ENCODE measurements around the gene IL1A. TPM values are rescaled to one million over a fixed set of nuclear protein-coding genes. Genes with fewer than 3 reads are reported as not detected.

Gene IL1A
- total and polyA plus RNA-seq, 2 donors (not counting 3 experiments of a cell fraction or from before 2014, with no cell fraction given) = 0.29 to 1.4 TPM

- dilution Hi-C loops (cut with MboI; ENCODE audit: extremely low pct_ligation_motif_present, low sequenced_read_pairs) (loop anchor here (25.0 kb wide), 1 partner anchor 181 kb away; no protein-coding TSS in a partner anchor), intact Hi-C loops (cut with micrococcal nuclease) (no loop called here)
- DNase-seq (ENCODE audit: low read depth, low spot score) (no peak), FAIRE-seq (no peak)
- Histone ChIP-seq H3K4me1 (ENCODE audit: control insufficient read depth, extremely low read depth, insufficient read depth, low read length) (no peaks in the 10 kb centered on the region), H3K9me1 (replicated peaks; ENCODE audit: control insufficient read depth, extremely low read depth, insufficient read depth, low read length) (no peaks in the 10 kb centered on the region), H3K36me3 (ENCODE audit: control insufficient read depth in 2 of 2, extremely low read depth in 1 of 2, insufficient read depth in 2 of 2, low read length in 2 of 2) (peaks cover 0 to 24% of the 10 kb centered on the region in 2 experiments), H3K9me3 (replicated peaks; ENCODE audit: control insufficient read depth, insufficient read depth, low read length) (no peaks in the 10 kb centered on the region), H3K27ac (ENCODE audit: insufficient read depth, low read depth, low read length) (no peak overlapping the region), H3K4me3 (replicated peaks in 1 of 3; ENCODE audit: insufficient read depth in 1 of 3, low read depth in 1 of 3, low read length in 3 of 3) (no peak overlapping the region), H3K27me3 (ENCODE audit: control insufficient read depth in 2 of 2, insufficient read depth in 2 of 2, low read length in 2 of 2) (no peaks in the 10 kb centered on the region), H3K9ac (replicated peaks; ENCODE audit: extremely low read depth, insufficient read depth, low read length) (no peak overlapping the region), H3K4me2 (ENCODE audit: insufficient read depth, low read length) (no peak overlapping the region), H3K79me2 (ENCODE audit: control insufficient read depth, insufficient read depth, low read length) (peaks cover 37% of the 10 kb centered on the region), H2AFZ (ENCODE audit: low read depth, low read length) (no peak overlapping the region), H4K20me1 (replicated peaks; ENCODE audit: control insufficient read depth, extremely low read depth, insufficient read depth, low read length) (no peaks in the 10 kb centered on the region)
- ChIA-PET POLR2A (no interaction called here), CTCF (no interaction called here)
- TF ChIP-seq MYC (IDR thresholded peaks at IDR 0.05; ENCODE audit: low read depth, low read length) (no peak), JUN (IDR thresholded peaks at IDR 0.05; ENCODE audit: borderline replicate concordance, insufficient read depth, insufficient read length, low read depth) (no peak), CTCF (IDR thresholded peaks at IDR 0.05; ENCODE audit: extremely low read depth in 1 of 2, insufficient read depth in 1 of 2, low read depth in 1 of 2, low read length in 2 of 2) (no peak), EZH2 (IDR thresholded peaks at IDR 0.05; ENCODE audit: borderline replicate concordance, low read depth, low read length, severe bottlenecking) (no peak), MAX (IDR thresholded peaks at IDR 0.05; ENCODE audit: insufficient read depth, insufficient read length) (no peak), POLR2A (IDR thresholded peaks at IDR 0.05; ENCODE audit: low read depth, low read length) (no peak), FOS (IDR thresholded peaks at IDR 0.05; ENCODE audit: borderline replicate concordance, insufficient read depth, low read length) (no peak), GATA2 (IDR thresholded peaks at IDR 0.05; ENCODE audit: insufficient read depth, insufficient read length, low read depth, low read length) (no peak), POLR2AphosphoS5 (IDR thresholded peaks at IDR 0.05; ENCODE audit: insufficient read depth, low read depth, low read length) (no peak)
- TSS peak; percentile 17 for BruUV-seq (replicated peaks)
These were observed 28.1 kb downstream of the IL1A start for GRCh38 chr2:112756207-112756606.

Measured in endothelial cell of umbilical vein (primary cell).